SK-N-SH (cell line): ENCODE measurements around the gene ZSCAN22. TPM values are rescaled to one million over a fixed set of nuclear protein-coding genes. Genes with fewer than 3 reads are reported as not detected.
A peak's percentile ranks its signal among the peaks of the same experiment; 100 is the strongest.

Source experiments
- CTCF ChIA-PET: fragments of 300-600, 350-600 bp; formaldehyde crosslinking; extraction: SDS; loops from one replicate; lab custom pipeline; 2021; lab: Yijun Ruan, JAX
- POLR2A ChIA-PET: fragments of 350-600 bp; sonication (Branson Sonifier 250); formaldehyde crosslinking; extraction: SDS; loops from one replicate; lab custom pipeline; 2020; ENCODE audit warnings: antibody characterized with exemption, inconsistent platforms; lab: Yijun Ruan, JAX
- DNase-seq: peaks from one replicate; pipeline ENCODE4 v3.0.0; 2012
- H2AFZ ChIP-seq: fragments of 200-600 bp; sonication (generic); 2 replicates; pipeline ENCODE4 v1.8.1; 2016; ENCODE audit warnings: antibody characterized with exemption, mild to moderate bottlenecking, low read depth
- H3F3A ChIP-seq: fragments of 200-600 bp; sonication (generic); replicated peaks from 2 replicates; pipeline ENCODE3; 2016; ENCODE audit warnings: antibody characterized with exemption, mild to moderate bottlenecking; ENCODE audit not compliant: insufficient read depth
- H3K27ac ChIP-seq, 2 experiments: fragments of 200-500 bp in 1 of 2; fragments of 200-600 bp in 1 of 2; sonication (Bioruptor generic) in 1 of 2; sonication (generic), shearing (Covaris generic) in 1 of 2; 2 replicates each; pipeline versions ENCODE4 v1.5.1 to v1.6.1; 2014 to 2016; ENCODE audit warnings: low read depth in 2 of 2, inconsistent platforms in 1 of 2, low read length in 1 of 2, mild to moderate bottlenecking in 1 of 2, mixed read lengths in 1 of 2
- H3K27me3 ChIP-seq: fragments of 200-600 bp; sonication (generic), shearing (Covaris generic); 2 replicates; pipeline ENCODE4 v1.6.1; 2016; ENCODE audit warnings: mixed run types; ENCODE audit not compliant: insufficient read depth
- H3K36me3 ChIP-seq, 2 experiments: fragments of 200-500 bp in 1 of 2; fragments of 200-600 bp in 1 of 2; sonication (Bioruptor generic) in 1 of 2; sonication (generic) in 1 of 2; replicated peaks in 1 of 2; 2 replicates each; pipeline versions ENCODE3 to v1.5.1; 2014 to 2016; ENCODE audit warnings: low read length in 1 of 2, mild to moderate bottlenecking in 1 of 2; ENCODE audit not compliant: insufficient read depth in 2 of 2, control insufficient read depth in 1 of 2
- H3K4me1 ChIP-seq, 2 experiments: fragments of 200-500 bp in 1 of 2; fragments of 200-600 bp in 1 of 2; sonication (Bioruptor generic) in 1 of 2; sonication (generic), shearing (Covaris generic) in 1 of 2; 2 replicates each; pipeline versions ENCODE4 v1.5.1 to v1.6.1; 2014 to 2016; ENCODE audit warnings: low read depth in 1 of 2, low read length in 1 of 2, mixed run types in 1 of 2; ENCODE audit not compliant: insufficient read depth in 2 of 2, control insufficient read depth in 1 of 2
- H3K4me2 ChIP-seq: fragments of 200-600 bp; sonication (generic), shearing (Covaris generic); 2 replicates; pipeline ENCODE4 v1.6.1; 2017; ENCODE audit warnings: mixed run types
- H3K4me3 ChIP-seq, 2 experiments: fragments of 200-500 bp in 1 of 2; fragments of 200-600 bp in 1 of 2; sonication (Bioruptor generic) in 1 of 2; sonication (generic), shearing (Covaris generic) in 1 of 2; 2 replicates each; pipeline versions ENCODE4 v1.5.1 to v1.8.1; 2014 to 2016; ENCODE audit warnings: low read depth in 2 of 2, inconsistent platforms in 1 of 2, low read length in 1 of 2, mild to moderate bottlenecking in 1 of 2, mixed read lengths in 1 of 2, moderate library complexity in 1 of 2
- H3K79me2 ChIP-seq: fragments of 200-600 bp; sonication (generic); 2 replicates; pipeline ENCODE4 v1.8.1; 2017; ENCODE audit warnings: mild to moderate bottlenecking; ENCODE audit not compliant: insufficient read depth
- H3K9ac ChIP-seq: fragments of 200-600 bp; sonication (generic); 2 replicates; pipeline ENCODE4 v1.6.1; 2017; ENCODE audit warnings: mixed run types
- H3K9me2 ChIP-seq: fragments of 200-600 bp; sonication (generic); 2 replicates; pipeline ENCODE4 v1.6.1; 2017; ENCODE audit warnings: mixed run types
- H3K9me3 ChIP-seq: fragments of 200-600 bp; sonication (generic); 2 replicates; pipeline ENCODE4 v1.6.1; 2017; ENCODE audit warnings: mixed run types, mild to moderate bottlenecking, moderate library complexity
- H4K20me1 ChIP-seq: fragments of 200-600 bp; sonication (generic); 2 replicates; pipeline ENCODE4 v1.6.1; 2017; ENCODE audit warnings: mild to moderate bottlenecking, mixed run types; ENCODE audit not compliant: insufficient read depth
- ELF1 ChIP-seq: IDR thresholded peaks from 2 replicates; pipeline ENCODE4 v1.4.0; 2012
- EZH2phosphoT487 ChIP-seq: fragments of 200-600 bp; sonication (generic); IDR thresholded peaks from 2 replicates; pipeline ENCODE4 v1.6.1; 2017; ENCODE audit warnings: low read depth, mixed run types, mild to moderate bottlenecking, antibody characterized with exemption, moderate library complexity, borderline replicate concordance
- FOSL2 ChIP-seq: IDR thresholded peaks from 2 replicates; pipeline ENCODE4 v1.4.0; 2012; ENCODE audit warnings: low read depth, mild to moderate bottlenecking, moderate library complexity, borderline replicate concordance
- FOXJ3 ChIP-seq: sonication (generic); formaldehyde crosslinking; IDR thresholded peaks from 2 replicates; pipeline ENCODE4 v1.5.1; 2020; ENCODE audit warnings: mild to moderate bottlenecking, missing genetic modification reagents
- FOXM1 ChIP-seq: IDR thresholded peaks from 2 replicates; pipeline ENCODE4 v1.4.0; 2012; ENCODE audit warnings: low read depth, mild to moderate bottlenecking
- GATA2 ChIP-seq: sonication (generic); formaldehyde crosslinking; IDR thresholded peaks from 2 replicates; pipeline ENCODE4 v1.5.0; 2020; ENCODE audit warnings: mild to moderate bottlenecking, missing genetic modification reagents
- MXI1 ChIP-seq: IDR thresholded peaks from 2 replicates; pipeline ENCODE4 v1.6.1; 2012; ENCODE audit warnings: mild to moderate bottlenecking, low read depth, low read length, improper control_type of control experiment
- POLR2AphosphoS5 ChIP-seq: IDR thresholded peaks from 2 replicates; pipeline ENCODE4 v1.6.1; 2012; ENCODE audit warnings: low read depth, low read length
- RAD21 ChIP-seq: IDR thresholded peaks from 2 replicates; pipeline ENCODE4 v1.6.1; 2012; ENCODE audit warnings: mild to moderate bottlenecking, low read length
- RXRA ChIP-seq: IDR thresholded peaks from 2 replicates; pipeline ENCODE4 v1.4.0; 2012; ENCODE audit warnings: low read depth, mild to moderate bottlenecking, borderline replicate concordance
- WGBS: methylation state at CpG from one replicate; pipeline ENCODE4 v1.1.6; 2017; ENCODE audit warnings: low lambda C conversion rate; 5-methylcytosine and 5-hydroxymethylcytosine counted together
- polyA plus RNA-seq, 3 experiments: library from polyadenylated mRNA; depleted of rRNA; stranded (reverse); fragments of >200 nt; gene quantifications; 2 replicates each; pipeline ENCODE4 v1.2.3, GENCODE V29; 2012

The ZSCAN22 gene
- polyA plus RNA-seq, 1 of the 3 experiments (the other 2 are of a cell fraction): 2.3 TPM

DNA sequence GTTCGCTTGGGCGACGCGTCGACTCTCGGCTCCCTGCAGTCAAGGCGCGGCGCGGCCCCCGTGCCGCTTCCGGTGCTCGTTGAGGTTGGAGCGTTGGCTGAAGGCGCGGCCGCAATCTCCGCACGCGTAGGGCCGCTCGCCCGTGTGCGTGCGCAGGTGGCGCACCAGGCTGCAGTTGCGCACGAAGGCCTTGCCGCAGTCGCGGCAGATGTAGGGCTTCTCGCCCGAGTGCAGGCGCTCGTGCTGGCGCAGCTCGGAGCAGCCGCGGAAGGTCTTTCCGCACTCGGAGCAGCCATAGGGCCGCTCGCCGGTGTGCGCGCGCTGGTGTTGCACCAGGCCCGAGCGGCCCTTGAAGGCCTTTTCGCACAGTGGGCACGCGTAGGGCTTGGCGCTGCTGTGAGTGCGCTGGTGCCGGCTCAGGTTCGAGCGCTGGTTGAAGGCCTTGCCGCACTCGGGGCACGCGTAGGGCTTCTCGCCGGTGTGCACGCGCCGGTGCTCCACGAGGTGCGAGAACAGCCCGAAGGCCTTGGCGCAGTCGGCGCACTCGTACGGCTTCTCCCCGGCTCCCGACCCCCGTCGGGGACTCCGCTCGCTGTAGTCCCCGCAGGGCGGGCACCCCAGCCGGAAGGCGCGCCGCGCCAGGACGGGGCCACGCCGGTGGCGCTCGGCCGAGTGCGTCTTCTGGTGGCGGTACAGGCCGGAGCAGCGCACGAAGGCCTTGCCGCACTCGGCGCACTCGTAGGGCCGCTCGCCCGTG is 41.1 kb downstream of the ZSCAN22 start:
- WGBS: 96% methylated on average over 47 of the region's 106 CpGs

DNA sequence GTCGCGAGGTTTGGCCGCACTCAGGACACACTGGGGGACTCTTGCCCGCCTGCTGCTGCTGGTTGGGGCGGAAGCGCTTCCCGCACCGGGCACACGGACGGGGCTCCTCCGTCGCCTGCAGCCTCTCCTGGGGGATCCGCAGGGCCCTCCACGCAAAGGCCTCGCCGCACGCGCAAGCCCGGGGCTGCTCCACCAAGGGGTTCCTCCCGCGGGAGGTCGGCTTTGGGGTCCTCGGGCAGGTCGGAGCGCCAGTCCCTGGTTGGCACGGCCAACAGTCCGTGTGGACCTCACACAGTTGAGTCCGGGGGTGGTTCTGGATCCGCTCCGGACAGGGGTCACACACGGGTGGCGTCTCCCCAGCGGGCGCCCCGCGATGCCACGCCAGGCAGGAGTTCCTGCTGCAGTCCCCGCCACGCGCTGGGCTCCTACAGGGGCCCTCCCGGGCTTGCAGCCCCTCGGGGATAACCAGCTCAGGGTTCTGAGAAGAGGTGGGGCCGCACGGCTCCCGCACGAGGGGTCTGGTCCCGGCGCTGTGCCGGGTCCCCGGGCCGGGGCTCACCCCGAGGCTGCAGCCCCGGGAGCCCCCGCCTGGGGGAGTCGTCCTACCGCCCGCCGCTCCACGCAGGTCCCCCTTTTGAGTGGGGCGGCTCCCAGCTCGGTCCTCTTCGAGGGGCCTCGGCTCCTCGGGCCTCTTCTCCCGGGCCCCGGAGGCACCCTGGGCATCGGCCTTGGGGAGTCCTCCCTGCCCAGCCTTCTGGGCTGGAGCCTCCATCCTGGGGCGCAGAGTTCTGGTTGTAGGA is 42.0 kb downstream of the ZSCAN22 start:
- no peaks in the 10 kb centered on the region for H3K9me3 ChIP-seq
- no peak overlapping the region for H2AFZ ChIP-seq
- H3K4me1 ChIP-seq: no peaks in the 10 kb centered on the region
- no peaks in the 10 kb centered on the region for H3K27me3 ChIP-seq
- TF ChIP-seq RAD21 (no peak), MXI1 (no peak)
- H4K20me1 ChIP-seq: no peaks in the 10 kb centered on the region
- H3K9ac ChIP-seq: no peak overlapping the region
- H3K36me3 ChIP-seq: no peaks in the 10 kb centered on the region
- no peak overlapping the region for H3K27ac ChIP-seq
- H3K4me2 ChIP-seq: no peak overlapping the region
- no peaks in the 10 kb centered on the region for H3K79me2 ChIP-seq
- WGBS: 96% methylated on average over 17 of the region's 68 CpGs
- peak; percentile 27 for DNase-seq
- no peak overlapping the region for H3K4me3 ChIP-seq
- ChIA-PET CTCF (no interaction called here), POLR2A (interaction anchor here (0.7 to 1.2 kb wide), 2 partner anchors 9 to 16 kb away, joined by 3 read pairs; no protein-coding TSS in a partner anchor)
- peaks cover 6% of the 10 kb centered on the region for H3F3A ChIP-seq
- H3K9me2 ChIP-seq: no peaks in the 10 kb centered on the region

More for the DNA sequence above, 41.1 kb downstream of the ZSCAN22 start:
- Histone ChIP-seq H3K4me3 (no peak overlapping the region), H3K9me2 (no peaks in the 10 kb centered on the region), H3K27ac (no peak overlapping the region), H3K4me1 (no peaks in the 10 kb centered on the region), H3F3A (peaks cover 6% of the 10 kb centered on the region), H3K79me2 (no peaks in the 10 kb centered on the region), H4K20me1 (no peaks in the 10 kb centered on the region), H3K4me2 (no peak overlapping the region), H3K36me3 (no peaks in the 10 kb centered on the region), H2AFZ (no peak overlapping the region), H3K9me3 (no peaks in the 10 kb centered on the region), H3K9ac (no peak overlapping the region), H3K27me3 (no peaks in the 10 kb centered on the region)
- CTCF ChIA-PET: interaction anchor here (1.2 kb wide), 1 partner anchor 10 kb away, joined by 3 read pairs; no protein-coding TSS in a partner anchor
- peak; percentile 15 for DNase-seq
- POLR2A ChIA-PET: no interaction called here
- TF ChIP-seq FOSL2: no peak
- no peak for TF ChIP-seq FOXM1
- no peak for TF ChIP-seq FOXJ3 (CRISPR knock-in tag)
- TF ChIP-seq RXRA: no peak
- TF ChIP-seq ELF1: no peak
- TF ChIP-seq GATA2 (CRISPR knock-in tag): no peak
- no peak for TF ChIP-seq EZH2phosphoT487
- no peak for TF ChIP-seq POLR2AphosphoS5
